HEK293T (cell line): ENCODE data around the gene OR7E24.
A peak's percentile ranks its signal among the peaks of the same experiment; 100 is the strongest.
"Not testable (repeated sequence)": the region's sequence is repeated elsewhere in the genome, so short reads cannot be mapped to it uniquely, and the experiment has no call there.

Source experiments
- CTCF ChIA-PET: fragments of 350-600 bp; formaldehyde crosslinking; extraction: SDS; loops from one replicate; lab custom pipeline; 2021; ENCODE audit warnings: antibody characterized with exemption, inconsistent platforms; lab: Yijun Ruan, JAX
- POLR2A ChIA-PET: fragments of 350-600 bp; formaldehyde crosslinking; extraction: SDS; loops from one replicate; lab custom pipeline; 2020; ENCODE audit warnings: antibody characterized with exemption, inconsistent platforms; lab: Yijun Ruan, JAX
- DNase-seq: peaks from one replicate; pipeline ENCODE4 v3.0.0; 2012; ENCODE audit warnings: mixed read lengths; ENCODE audit errors: extremely low spot score
- ARNT ChIP-seq: fragments of 450-650 bp; IDR thresholded peaks from 2 replicates; pipeline ENCODE4 v1.6.1; 2017; ENCODE audit warnings: mild to moderate bottlenecking
- BHLHE40 ChIP-seq: fragments of 450-650 bp; IDR thresholded peaks from 2 replicates; pipeline ENCODE4 v1.6.1; 2016; ENCODE audit warnings: mild to moderate bottlenecking, moderate library complexity, borderline replicate concordance
- CTBP1 ChIP-seq: fragments of 450-650 bp; IDR thresholded peaks from 2 replicates; pipeline ENCODE4 v1.6.1; 2016; ENCODE audit warnings: borderline replicate concordance
- ELF4 ChIP-seq: fragments of 450-650 bp; IDR thresholded peaks from 2 replicates; pipeline ENCODE4 v1.6.1; 2017; ENCODE audit warnings: antibody characterized with exemption
- FOXA1 ChIP-seq: fragments of 450-650 bp; IDR thresholded peaks from 2 replicates; pipeline ENCODE4 v1.6.1; 2016; ENCODE audit warnings: mild to moderate bottlenecking
- FOXK2 ChIP-seq: fragments of 450-650 bp; IDR thresholded peaks from 2 replicates; pipeline ENCODE4 v1.6.1; 2016; ENCODE audit warnings: mild to moderate bottlenecking
- FOXM1 ChIP-seq: fragments of 450-650 bp; IDR thresholded peaks from 2 replicates; pipeline ENCODE4 v1.6.1; 2017; ENCODE audit warnings: mild to moderate bottlenecking, borderline replicate concordance
- HDGF ChIP-seq: fragments of 450-650 bp; IDR thresholded peaks from 2 replicates; pipeline ENCODE4 v1.6.1; 2017; ENCODE audit warnings: antibody characterized with exemption, borderline replicate concordance
- L3MBTL2 ChIP-seq: fragments of 450-650 bp; conservative IDR thresholded peaks from 2 replicates; pipeline ENCODE4 v1.6.1; 2016; ENCODE audit warnings: mild to moderate bottlenecking
- LEF1 ChIP-seq: fragments of 450-650 bp; IDR thresholded peaks from 2 replicates; pipeline ENCODE4 v1.6.1; 2017; ENCODE audit warnings: mild to moderate bottlenecking, borderline replicate concordance
- NFRKB ChIP-seq: fragments of 450-650 bp; IDR thresholded peaks from 2 replicates; pipeline ENCODE4 v1.6.1; 2016; ENCODE audit warnings: mild to moderate bottlenecking, moderate library complexity
- PKNOX1 ChIP-seq: fragments of 450-650 bp; IDR thresholded peaks from 2 replicates; pipeline ENCODE4 v1.6.1; 2016
- SP1 ChIP-seq: fragments of 450-650 bp; IDR thresholded peaks from 2 replicates; pipeline ENCODE4 v1.6.1; 2017
- SUZ12 ChIP-seq: fragments of 450-650 bp; IDR thresholded peaks from 2 replicates; pipeline ENCODE4 v1.6.1; 2016; ENCODE audit warnings: mild to moderate bottlenecking
- TARDBP ChIP-seq: fragments of 450-650 bp; IDR thresholded peaks from 2 replicates; pipeline ENCODE4 v1.6.1; 2016
- ZNF384 ChIP-seq: fragments of 450-650 bp; IDR thresholded peaks from 2 replicates; pipeline ENCODE4 v1.6.1; 2016

Gene OR7E24

DNA sequence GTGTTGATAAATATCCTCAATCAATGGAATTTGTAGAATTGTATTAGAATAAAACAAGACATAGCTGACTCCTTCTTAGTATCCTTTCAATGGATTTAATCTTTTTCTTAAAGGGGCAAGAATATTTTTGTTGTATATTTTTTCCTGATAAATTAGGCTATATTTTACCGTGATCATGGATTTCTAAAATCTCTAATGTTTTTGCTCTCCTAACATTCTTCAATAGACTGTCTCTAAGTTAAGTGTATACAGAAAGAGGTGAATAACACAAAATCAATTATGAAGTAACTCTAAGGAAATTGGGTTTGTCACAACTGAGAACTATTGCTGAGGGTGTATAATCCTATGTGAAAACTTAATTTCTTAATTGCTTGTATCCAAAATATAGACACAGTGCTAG lies at the start of gene OR7E24:
Gene OR7E24, plus strand, starts transcription at position 301 of the 400 bp plus-strand sequence. CDS start 114 bp downstream, outside the sequence.
- POLR2A ChIA-PET, result no interaction called here
- CTCF ChIA-PET, result no interaction called here
- TF ChIP-seq CTBP1 (no peak), SP1 (no peak), FOXM1 (no peak), LEF1 (no peak), PKNOX1 (no peak), FOXK2 (no peak), SUZ12 (no peak), BHLHE40 (no peak), TARDBP (no peak)
- no peak for DNase-seq

DNA sequence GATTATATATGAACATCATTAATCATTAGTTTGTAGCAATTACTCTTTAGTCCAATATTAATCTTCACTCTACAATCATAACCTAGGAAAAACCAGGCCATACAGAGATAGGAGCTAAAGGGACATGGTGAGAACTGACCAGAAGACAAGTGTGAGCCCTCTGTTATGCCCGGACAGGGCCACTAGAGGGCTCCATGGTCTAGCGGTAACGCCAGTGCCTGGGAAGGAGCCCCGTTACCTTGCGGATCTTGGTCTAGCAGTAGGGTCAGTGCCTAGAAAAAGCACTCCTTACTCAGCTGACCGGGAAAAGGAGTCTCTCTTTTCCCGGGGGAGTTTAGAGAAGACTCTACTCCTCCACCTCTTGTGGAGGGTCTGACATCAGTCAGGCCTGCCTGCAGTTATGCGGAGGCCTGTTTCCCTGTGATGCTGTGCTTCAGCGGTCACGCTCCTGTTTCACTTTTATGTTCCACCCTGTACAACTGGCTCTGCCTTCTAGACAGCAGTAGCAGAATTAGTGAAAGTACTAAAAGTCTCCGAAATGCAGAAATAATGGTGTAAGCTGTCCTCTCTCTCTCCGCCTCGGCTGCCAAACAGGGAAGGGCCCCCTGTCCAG lies 45.1 kb upstream of the OR7E24 start:
- ChIA-PET CTCF (interaction anchor here (0.6 kb wide), 2 partner anchors 400 to 585 kb away, joined by 3 to 6 read pairs; no protein-coding TSS in a partner anchor), POLR2A (no interaction called here)
- no peak for TF ChIP-seq BHLHE40
- no peak for TF ChIP-seq TARDBP
- no peak for TF ChIP-seq CTBP1
- TF ChIP-seq FOXM1, result no peak
- TF ChIP-seq LEF1, result no peak
- TF ChIP-seq FOXA1, result no peak
- no peak for TF ChIP-seq L3MBTL2
- no peak for TF ChIP-seq HDGF
- no peak for TF ChIP-seq FOXK2
- no peak for TF ChIP-seq ZNF384
- TF ChIP-seq NFRKB, result no peak
- TF ChIP-seq SP1, result no peak
- TF ChIP-seq ARNT, result no peak
- TF ChIP-seq PKNOX1, result no peak
- TF ChIP-seq SUZ12, result no peak
- no peak for TF ChIP-seq ELF4
- DNase-seq, result peak; percentile 44

- POLR2A ChIA-PET, result interaction anchor here (0.6 kb wide), 1 partner anchor 51 kb away, joined by 3 read pairs; no protein-coding TSS in a partner anchor
- TF ChIP-seq FOXK2, result no peak
- TF ChIP-seq SP1, result no peak
- no peak for TF ChIP-seq NFRKB
- TF ChIP-seq ELF4, result no peak
- no peak for TF ChIP-seq BHLHE40
- no peak for DNase-seq
- CTCF ChIA-PET, result no interaction called here
These were observed 31.2 kb upstream of the OR7E24 start, which contains the start of gene OR7D4 for GRCh38 chr19:9219489-9219888. TSS of gene OR7D4 (minus strand) at chr19:9219589. CDS start at chr19:9214837, 4,752 bp downstream.

- POLR2A ChIA-PET, result no interaction called here
- DNase-seq, result no peak
- CTCF ChIA-PET, result no interaction called here
- TF ChIP-seq ARNT, result no peak
- TF ChIP-seq SP1, result no peak
- TF ChIP-seq CTBP1, result no peak
- no peak for TF ChIP-seq TARDBP
- TF ChIP-seq L3MBTL2, result no peak
- TF ChIP-seq SUZ12, result no peak
- no peak for TF ChIP-seq NFRKB
- TF ChIP-seq FOXA1, result no peak
- no peak for TF ChIP-seq ELF4
- no peak for TF ChIP-seq ZNF384
- TF ChIP-seq FOXM1, result no peak
- no peak for TF ChIP-seq BHLHE40
These were observed 506 bp downstream of the OR7E24 start for GRCh38 chr19:9251236-9251635.

DNA sequence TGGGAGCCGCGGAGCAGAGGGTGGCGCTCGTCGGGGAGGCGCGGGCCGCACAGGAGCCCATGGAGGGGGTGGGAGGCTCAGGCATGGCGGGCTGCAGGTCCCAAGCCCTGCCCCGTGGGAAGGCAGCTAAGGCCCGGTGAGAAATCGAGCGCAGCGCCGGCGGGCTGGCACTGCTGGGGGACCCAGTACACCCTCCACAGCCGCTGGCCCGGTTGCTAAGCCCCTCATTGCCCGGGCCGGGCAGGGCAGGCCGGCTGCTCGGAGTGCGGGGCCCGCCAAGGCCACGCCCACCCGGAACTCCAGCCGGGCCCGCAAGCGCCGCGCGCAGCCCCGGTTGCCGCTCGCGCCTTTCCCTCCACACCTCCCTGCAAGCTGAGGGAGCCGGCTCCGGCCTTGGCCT lies 32.8 kb downstream of the OR7E24 start:
- POLR2A ChIA-PET, DNase-seq, CTCF ChIA-PET: not testable (repeated sequence)

GRCh38 chr19:9289231-9289884 lies 38.6 kb downstream of the OR7E24 start:
- POLR2A ChIA-PET, result no interaction called here
- TF ChIP-seq BHLHE40, result no peak
- TF ChIP-seq ZNF384, result no peak
- no peak for TF ChIP-seq TARDBP
- TF ChIP-seq CTBP1, result no peak
- no peak for TF ChIP-seq FOXK2
- no peak for TF ChIP-seq ARNT
- no peak for TF ChIP-seq FOXM1
- no peak for TF ChIP-seq HDGF
- TF ChIP-seq ELF4, result no peak
- no peak for TF ChIP-seq PKNOX1
- TF ChIP-seq LEF1, result no peak
- no peak for TF ChIP-seq SUZ12
- TF ChIP-seq L3MBTL2, result no peak
- TF ChIP-seq NFRKB, result no peak
- no peak for DNase-seq
- CTCF ChIA-PET, result interaction anchor here (0.6 kb wide), 1 partner anchor 280 kb away, joined by 3 read pairs; no protein-coding TSS in a partner anchor
